ENCODE results near the gene CD300LD.

- no peak for TF ChIP-seq EP300 (IDR thresholded peaks at IDR 0.05)
- TF ChIP-seq POLR2A (IDR thresholded peaks at IDR 0.05; ENCODE audit: low read depth), result no peak
- TF ChIP-seq CTCF (IDR thresholded peaks at IDR 0.05), result no peak
- TF ChIP-seq POLR2AphosphoS5 (IDR thresholded peaks at IDR 0.05), result no peak
Measured at GRCh38 chr17:74625661-74626060, 33.6 kb upstream of the CD300LD start.
